Measurements from ENCODE around the gene SNX33.

DNA sequence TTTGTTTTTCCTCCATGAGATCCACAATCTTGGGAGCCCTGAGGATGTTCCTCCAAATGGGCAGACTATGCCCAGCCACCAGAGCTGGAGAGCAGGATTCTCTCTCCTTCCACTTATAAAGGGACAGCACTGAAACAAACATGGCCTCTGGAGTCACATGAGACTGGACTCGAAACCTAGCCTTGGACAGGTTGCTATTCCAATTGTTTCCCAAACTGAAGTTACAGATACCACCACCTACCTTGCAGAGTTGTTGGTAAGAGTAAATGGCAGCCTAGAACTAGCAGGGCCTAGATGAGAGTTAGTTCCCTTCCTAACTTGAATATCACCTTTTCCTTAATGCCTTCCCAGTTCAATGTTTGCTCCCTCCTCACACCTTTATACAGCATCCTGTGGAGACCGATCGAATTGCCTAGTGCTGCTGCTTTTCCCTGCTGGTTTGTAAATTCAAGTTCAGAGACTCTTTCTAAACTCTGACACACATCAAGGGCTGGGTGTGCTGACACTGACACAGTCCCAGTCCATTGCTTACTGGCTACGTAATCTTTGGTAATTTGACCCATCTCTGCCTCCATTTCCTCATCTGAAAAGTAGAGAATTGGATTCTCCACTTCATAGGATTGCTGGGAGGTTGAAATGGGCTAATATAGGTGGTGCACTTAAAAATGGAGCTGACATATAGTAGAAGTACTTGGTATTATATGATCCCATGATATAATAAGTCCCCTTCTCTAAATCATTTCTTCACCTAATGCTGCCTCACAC lies 10.3 kb upstream of the SNX33 start:
- TF ChIP-seq, protein P1, sequence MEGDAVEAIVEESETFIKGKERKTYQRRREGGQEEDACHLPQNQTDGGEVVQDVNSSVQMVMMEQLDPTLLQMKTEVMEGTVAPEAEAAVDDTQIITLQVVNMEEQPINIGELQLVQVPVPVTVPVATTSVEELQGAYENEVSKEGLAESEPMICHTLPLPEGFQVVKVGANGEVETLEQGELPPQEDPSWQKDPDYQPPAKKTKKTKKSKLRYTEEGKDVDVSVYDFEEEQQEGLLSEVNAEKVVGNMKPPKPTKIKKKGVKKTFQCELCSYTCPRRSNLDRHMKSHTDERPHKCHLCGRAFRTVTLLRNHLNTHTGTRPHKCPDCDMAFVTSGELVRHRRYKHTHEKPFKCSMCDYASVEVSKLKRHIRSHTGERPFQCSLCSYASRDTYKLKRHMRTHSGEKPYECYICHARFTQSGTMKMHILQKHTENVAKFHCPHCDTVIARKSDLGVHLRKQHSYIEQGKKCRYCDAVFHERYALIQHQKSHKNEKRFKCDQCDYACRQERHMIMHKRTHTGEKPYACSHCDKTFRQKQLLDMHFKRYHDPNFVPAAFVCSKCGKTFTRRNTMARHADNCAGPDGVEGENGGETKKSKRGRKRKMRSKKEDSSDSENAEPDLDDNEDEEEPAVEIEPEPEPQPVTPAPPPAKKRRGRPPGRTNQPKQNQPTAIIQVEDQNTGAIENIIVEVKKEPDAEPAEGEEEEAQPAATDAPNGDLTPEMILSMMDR (IDR thresholded peaks at IDR 0.05): no peak
- TF ChIP-seq EP300 (IDR thresholded peaks at IDR 0.05) (no peak), POLR2AphosphoS5 (IDR thresholded peaks at IDR 0.05) (no peak), POLR2A (IDR thresholded peaks at IDR 0.05; ENCODE audit: low read depth) (no peak)
